MM.1S (cell line): Measurements from ENCODE around the gene ACTR6.

Experiments
- DNase-seq: peaks from one replicate; pipeline ENCODE4 v3.0.0-alpha.2; 2015
- H2AFZ ChIP-seq: fragments of 300-600 bp; sonication (generic); 2 replicates; pipeline ENCODE4 v1.6.0; 2016; ENCODE audit warnings: antibody characterized with exemption, low read length
- H3F3A ChIP-seq: fragments of 300-600 bp; sonication (generic); 2 replicates; pipeline ENCODE4 v1.6.1; 2016; ENCODE audit warnings: mild to moderate bottlenecking, antibody characterized with exemption, low read length, moderate library complexity, mixed read lengths; ENCODE audit not compliant: insufficient read depth
- H3K27ac ChIP-seq: fragments of 300-600 bp; sonication (generic); 2 replicates; pipeline ENCODE4 v1.5.1; 2016; ENCODE audit warnings: mild to moderate bottlenecking, low read length
- H3K27me3 ChIP-seq: fragments of 300-600 bp; sonication (generic); replicated peaks from 2 replicates; pipeline ENCODE4 v1.6.0; 2016; ENCODE audit warnings: low read length; ENCODE audit not compliant: insufficient read depth
- H3K36me3 ChIP-seq: fragments of 300-600 bp; sonication (generic); replicated peaks from 2 replicates; pipeline ENCODE4 v1.6.1; 2016; ENCODE audit warnings: mild to moderate bottlenecking, low read length, mixed read lengths; ENCODE audit not compliant: insufficient read depth
- H3K4me1 ChIP-seq: fragments of 300-600 bp; sonication (generic); 2 replicates; pipeline ENCODE4 v1.6.1; 2016; ENCODE audit warnings: low read length, mixed read lengths
- H3K4me2 ChIP-seq: fragments of 300-600 bp; sonication (generic); 2 replicates; pipeline ENCODE4 v1.6.0; 2016; ENCODE audit warnings: low read depth, low read length
- H3K4me3 ChIP-seq: fragments of 300-600 bp; sonication (generic); 2 replicates; pipeline ENCODE4 v1.5.1; 2016; ENCODE audit warnings: low read length, mixed read lengths
- H3K79me2 ChIP-seq: fragments of 300-600 bp; sonication (generic); 2 replicates; pipeline ENCODE4 v1.6.1; 2016; ENCODE audit warnings: mixed run types, low read length, mixed read lengths
- H3K9ac ChIP-seq: fragments of 300-600 bp; sonication (generic); 2 replicates; pipeline ENCODE4 v1.6.1; 2016; ENCODE audit warnings: low read length, mixed read lengths
- H3K9me2 ChIP-seq: fragments of 300-600 bp; sonication (generic); replicated peaks from 2 replicates; pipeline ENCODE4 v1.6.1; 2016; ENCODE audit warnings: mild to moderate bottlenecking, low read length, mixed read lengths; ENCODE audit not compliant: insufficient read depth
- H3K9me3 ChIP-seq: fragments of 300-600 bp; sonication (generic); replicated peaks from 2 replicates; pipeline ENCODE4 v1.6.1; 2016; ENCODE audit warnings: mild to moderate bottlenecking, low read length, mixed read lengths; ENCODE audit not compliant: insufficient read depth
- H4K20me1 ChIP-seq: fragments of 300-600 bp; sonication (generic); 2 replicates; pipeline ENCODE4 v1.6.1; 2016; ENCODE audit warnings: mild to moderate bottlenecking, low read length, moderate library complexity, mixed read lengths; ENCODE audit not compliant: insufficient read depth
- CTCF ChIP-seq: fragments of 300-600 bp; sonication (generic); IDR thresholded peaks from 2 replicates; pipeline ENCODE4 v1.5.1; 2016; ENCODE audit warnings: antibody characterized with exemption, low read length, mixed read lengths
- EZH2 ChIP-seq: fragments of 300-600 bp; sonication (generic); optimal IDR thresholded peaks from 2 replicates; pipeline ENCODE3; 2017; ENCODE audit warnings: low read depth, mild to moderate bottlenecking, antibody characterized with exemption, low read length, mixed read lengths
- EZH2phosphoT487 ChIP-seq: fragments of 300-600 bp; sonication (generic); IDR thresholded peaks from 2 replicates; pipeline ENCODE4 v1.6.1; 2018; ENCODE audit warnings: antibody characterized with exemption, low read length

Gene ACTR6

GRCh38 chr12:100189636-100190394 is 10.8 kb upstream of the ACTR6 start:
- H3K9ac ChIP-seq = no peak overlapping the region
- no peak overlapping the region for H3K27ac ChIP-seq
- H3K4me2 ChIP-seq = no peak overlapping the region
- no peaks in the 10 kb centered on the region for H3K36me3 ChIP-seq
- no peaks in the 10 kb centered on the region for H3K27me3 ChIP-seq
- no peak overlapping the region for H3K4me3 ChIP-seq
- H2AFZ ChIP-seq = no peak overlapping the region
- TF ChIP-seq EZH2 (no peak), CTCF (no peak), EZH2phosphoT487 (no peak)
- H3F3A ChIP-seq = 0 out of 2 replicates have a peak, but pooled peaks cover 10% of the 10 kb centered on the region
- no peaks in the 10 kb centered on the region for H4K20me1 ChIP-seq
- H3K79me2 ChIP-seq = no peaks in the 10 kb centered on the region
- no peaks in the 10 kb centered on the region for H3K9me2 ChIP-seq
- DNase-seq = no peak
- no peaks in the 10 kb centered on the region for H3K9me3 ChIP-seq
- H3K4me1 ChIP-seq = peaks cover 9% of the 10 kb centered on the region

GRCh38 chr12:100193085-100193484 is 7.5 kb upstream of the ACTR6 start:
- Histone ChIP-seq H2AFZ (no peak overlapping the region), H3K27me3 (no peaks in the 10 kb centered on the region), H3K4me3 (no peak overlapping the region), H3K9ac (no peak overlapping the region), H3K4me2 (no peak overlapping the region), H3K79me2 (no peaks in the 10 kb centered on the region), H3K9me3 (no peaks in the 10 kb centered on the region), H3K27ac (no peak overlapping the region), H3F3A (no peaks in the 10 kb centered on the region), H3K4me1 (no peaks in the 10 kb centered on the region), H3K9me2 (no peaks in the 10 kb centered on the region), H3K36me3 (no peaks in the 10 kb centered on the region), H4K20me1 (no peaks in the 10 kb centered on the region)
- TF ChIP-seq CTCF = no peak
- TF ChIP-seq EZH2 = no peak
- no peak for TF ChIP-seq EZH2phosphoT487
- DNase-seq = no peak

GRCh38 chr12:100197486-100197885 is 3.1 kb upstream of the ACTR6 start:
- Histone ChIP-seq H3K4me2 (no peak overlapping the region), H3F3A (peaks cover 7% of the 10 kb centered on the region)

More at GRCh38 chr12:100197486-100197885, 3.1 kb upstream of the ACTR6 start:
- Histone ChIP-seq H3K9me2 (no peaks in the 10 kb centered on the region), H4K20me1 (no peaks in the 10 kb centered on the region), H3K27me3 (no peaks in the 10 kb centered on the region), H3K4me3 (no peak overlapping the region), H3K27ac (no peak overlapping the region), H3K9me3 (no peaks in the 10 kb centered on the region), H3K4me1 (no peaks in the 10 kb centered on the region), H3K36me3 (no peaks in the 10 kb centered on the region), H2AFZ (no peak overlapping the region), H3K79me2 (peaks cover 17% of the 10 kb centered on the region), H3K9ac (no peak overlapping the region)
- no peak for TF ChIP-seq EZH2phosphoT487
- TF ChIP-seq EZH2 = no peak
- no peak for TF ChIP-seq CTCF
- DNase-seq = no peak
